HL-60 (cell line): ENCODE measurements around the gene WDR5.

ENCODE experiments used
- POLR2AphosphoS5 ChIP-seq: IDR thresholded peaks from 2 replicates; pipeline ENCODE4 v1.6.1; 2012; ENCODE audit warnings: low read depth
- TF ChIP-seq, protein P1 (sequence below): IDR thresholded peaks from one replicate; pipeline ENCODE4 v1.5.1; 2011; ENCODE audit warnings: low read length, control low read depth, inconsistent platforms; ENCODE audit not compliant: insufficient read depth
- TF ChIP-seq, protein P2 (sequence below): IDR thresholded peaks from 2 replicates; pipeline ENCODE4 v1.6.1; 2012; ENCODE audit warnings: low read depth; ENCODE audit not compliant: insufficient replicate concordance

DNA sequence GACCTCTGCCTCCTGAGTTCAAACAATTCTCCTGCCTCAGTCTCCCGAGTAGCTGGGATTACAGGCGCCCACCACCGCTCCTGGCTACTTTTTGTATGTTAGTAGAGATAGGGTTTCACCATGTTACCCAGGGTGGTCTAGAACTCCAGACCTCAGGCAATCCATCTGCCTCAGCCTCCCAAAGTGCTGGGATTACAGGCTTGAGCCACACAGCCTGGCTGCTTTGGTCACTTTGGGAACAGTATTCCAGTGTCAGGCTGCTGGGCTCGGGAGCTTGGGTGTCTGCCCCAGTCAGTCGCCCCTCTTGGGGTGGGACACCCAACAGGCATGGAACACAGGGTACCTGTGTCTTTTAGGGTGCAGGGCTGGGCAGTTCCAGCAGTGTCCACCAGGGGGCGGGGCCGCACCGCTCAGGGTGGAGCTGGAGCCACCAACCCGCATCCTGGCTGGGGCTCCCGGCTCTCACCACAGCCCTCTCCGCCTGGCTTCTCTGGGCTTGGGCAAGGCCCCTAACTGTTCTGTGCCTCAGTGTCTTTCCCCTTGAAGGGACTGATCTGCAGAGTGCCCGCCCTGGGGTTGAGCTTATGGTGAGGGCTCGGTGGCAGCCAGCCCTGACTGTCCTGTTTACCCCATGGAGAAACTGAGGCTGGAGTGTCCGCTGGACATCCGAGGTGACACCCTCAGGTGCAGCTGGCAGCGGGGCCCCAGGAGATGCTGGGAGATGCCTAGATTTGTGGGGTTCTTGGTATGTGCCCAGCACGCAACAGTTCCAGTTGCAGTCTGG lies 34.8 kb downstream of the WDR5 start:
- no peak for TF ChIP-seq POLR2AphosphoS5
- TF ChIP-seq, protein P1, sequence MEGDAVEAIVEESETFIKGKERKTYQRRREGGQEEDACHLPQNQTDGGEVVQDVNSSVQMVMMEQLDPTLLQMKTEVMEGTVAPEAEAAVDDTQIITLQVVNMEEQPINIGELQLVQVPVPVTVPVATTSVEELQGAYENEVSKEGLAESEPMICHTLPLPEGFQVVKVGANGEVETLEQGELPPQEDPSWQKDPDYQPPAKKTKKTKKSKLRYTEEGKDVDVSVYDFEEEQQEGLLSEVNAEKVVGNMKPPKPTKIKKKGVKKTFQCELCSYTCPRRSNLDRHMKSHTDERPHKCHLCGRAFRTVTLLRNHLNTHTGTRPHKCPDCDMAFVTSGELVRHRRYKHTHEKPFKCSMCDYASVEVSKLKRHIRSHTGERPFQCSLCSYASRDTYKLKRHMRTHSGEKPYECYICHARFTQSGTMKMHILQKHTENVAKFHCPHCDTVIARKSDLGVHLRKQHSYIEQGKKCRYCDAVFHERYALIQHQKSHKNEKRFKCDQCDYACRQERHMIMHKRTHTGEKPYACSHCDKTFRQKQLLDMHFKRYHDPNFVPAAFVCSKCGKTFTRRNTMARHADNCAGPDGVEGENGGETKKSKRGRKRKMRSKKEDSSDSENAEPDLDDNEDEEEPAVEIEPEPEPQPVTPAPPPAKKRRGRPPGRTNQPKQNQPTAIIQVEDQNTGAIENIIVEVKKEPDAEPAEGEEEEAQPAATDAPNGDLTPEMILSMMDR: no peak
- TF ChIP-seq, protein P2, sequence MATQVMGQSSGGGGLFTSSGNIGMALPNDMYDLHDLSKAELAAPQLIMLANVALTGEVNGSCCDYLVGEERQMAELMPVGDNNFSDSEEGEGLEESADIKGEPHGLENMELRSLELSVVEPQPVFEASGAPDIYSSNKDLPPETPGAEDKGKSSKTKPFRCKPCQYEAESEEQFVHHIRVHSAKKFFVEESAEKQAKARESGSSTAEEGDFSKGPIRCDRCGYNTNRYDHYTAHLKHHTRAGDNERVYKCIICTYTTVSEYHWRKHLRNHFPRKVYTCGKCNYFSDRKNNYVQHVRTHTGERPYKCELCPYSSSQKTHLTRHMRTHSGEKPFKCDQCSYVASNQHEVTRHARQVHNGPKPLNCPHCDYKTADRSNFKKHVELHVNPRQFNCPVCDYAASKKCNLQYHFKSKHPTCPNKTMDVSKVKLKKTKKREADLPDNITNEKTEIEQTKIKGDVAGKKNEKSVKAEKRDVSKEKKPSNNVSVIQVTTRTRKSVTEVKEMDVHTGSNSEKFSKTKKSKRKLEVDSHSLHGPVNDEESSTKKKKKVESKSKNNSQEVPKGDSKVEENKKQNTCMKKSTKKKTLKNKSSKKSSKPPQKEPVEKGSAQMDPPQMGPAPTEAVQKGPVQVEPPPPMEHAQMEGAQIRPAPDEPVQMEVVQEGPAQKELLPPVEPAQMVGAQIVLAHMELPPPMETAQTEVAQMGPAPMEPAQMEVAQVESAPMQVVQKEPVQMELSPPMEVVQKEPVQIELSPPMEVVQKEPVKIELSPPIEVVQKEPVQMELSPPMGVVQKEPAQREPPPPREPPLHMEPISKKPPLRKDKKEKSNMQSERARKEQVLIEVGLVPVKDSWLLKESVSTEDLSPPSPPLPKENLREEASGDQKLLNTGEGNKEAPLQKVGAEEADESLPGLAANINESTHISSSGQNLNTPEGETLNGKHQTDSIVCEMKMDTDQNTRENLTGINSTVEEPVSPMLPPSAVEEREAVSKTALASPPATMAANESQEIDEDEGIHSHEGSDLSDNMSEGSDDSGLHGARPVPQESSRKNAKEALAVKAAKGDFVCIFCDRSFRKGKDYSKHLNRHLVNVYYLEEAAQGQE: no peak
